Caco-2 (cell line): ENCODE results near the gene OR52H1. TPM values are rescaled to one million over a fixed set of nuclear protein-coding genes. Genes with fewer than 3 reads are reported as not detected.

Experiments
- BruUV-seq: library from RNA; stranded (reverse); fragments of 400-500 nt; replicated peaks from 2 replicates; lab custom pipeline; 2021; lab: Mats Ljungman, UMichigan
- CTCF ChIA-PET: fragments of 300-600 bp; sonication (Branson Sonifier 250); formaldehyde crosslinking; loops from one replicate; lab custom pipeline; 2022; ENCODE audit warnings: antibody characterized with exemption; lab: Charles Lee
- POLR2A ChIA-PET: fragments of 300-600 bp; sonication (Branson Sonifier 250); formaldehyde crosslinking; loops from one replicate; lab custom pipeline; 2022; ENCODE audit warnings: antibody characterized with exemption; lab: Charles Lee
- DNase-seq, 2 experiments: peaks; one replicate each; pipeline versions ENCODE4 v3.0.0 to v3.0.0-alpha.2; 2020 to 2022
- H3K27me3 ChIP-seq: replicated peaks from 2 replicates; pipeline ENCODE4 v1.6.0; 2011; ENCODE audit warnings: low read length; ENCODE audit not compliant: control insufficient read depth, insufficient read depth
- H3K36me3 ChIP-seq: 2 replicates; pipeline ENCODE4 v1.5.1; 2011; ENCODE audit warnings: low read length; ENCODE audit not compliant: control insufficient read depth, insufficient read depth
- H3K4me1 ChIP-seq: fragments of 250-450 bp; sonication (Bioruptor Pico); 2 replicates; pipeline ENCODE4 v1.5.1; 2020; ENCODE audit warnings: mild to moderate bottlenecking
- H3K4me3 ChIP-seq: 2 replicates; pipeline ENCODE4 v1.5.1; 2011; ENCODE audit warnings: low read depth, mild to moderate bottlenecking, control low read depth, low read length
- H3K9me3 ChIP-seq: fragments of 250-450 bp; sonication (Bioruptor Pico); 2 replicates; pipeline ENCODE4 v1.5.1; 2020; ENCODE audit warnings: mild to moderate bottlenecking, moderate library complexity
- H3K27ac Mint-ChIP-seq: one replicate; pipeline ENCODE4 v1.8.0; 2022; ENCODE audit warnings: mixed read lengths; ENCODE audit not compliant: unreplicated experiment
- H3K27me3 Mint-ChIP-seq: one replicate; pipeline ENCODE4 v1.8.0; 2022; ENCODE audit warnings: mixed read lengths; ENCODE audit not compliant: insufficient read depth, unreplicated experiment
- H3K36me3 Mint-ChIP-seq: one replicate; pipeline ENCODE4 v1.8.0; 2022; ENCODE audit warnings: mild to moderate bottlenecking, mixed read lengths; ENCODE audit not compliant: insufficient read depth, unreplicated experiment
- H3K4me1 Mint-ChIP-seq: one replicate; pipeline ENCODE4 v1.8.0; 2022; ENCODE audit warnings: low read depth, mixed read lengths; ENCODE audit not compliant: unreplicated experiment
- H3K4me3 Mint-ChIP-seq: one replicate; pipeline ENCODE4 v1.8.0; 2022; ENCODE audit warnings: mild to moderate bottlenecking, moderate library complexity, mixed read lengths; ENCODE audit not compliant: unreplicated experiment
- H3K9me3 Mint-ChIP-seq: one replicate; pipeline ENCODE4 v1.8.0; 2022; ENCODE audit warnings: mixed read lengths; ENCODE audit not compliant: unreplicated experiment
- intact Hi-C: fragments of 100-400 bp; cut with micrococcal nuclease; formaldehyde crosslinking; loops from one replicate; pipeline ENCODE4 v1.10.0; 2022; ENCODE audit not compliant: unreplicated experiment
- total RNA-seq: library from RNA; stranded (reverse); gene quantifications from 2 replicates; pipeline ENCODE4 v1.2.3, GENCODE V29; 2022
- TF ChIP-seq, protein P1 (sequence below), 2 experiments: fragments of 200-600 bp in 1 of 2; IDR thresholded peaks; 1 replicate in 1 of 2; 2 replicates in 1 of 2; pipeline versions ENCODE4 v1.5.1 to v1.8.0; 2011 to 2022; ENCODE audit warnings: antibody characterized with exemption in 1 of 2, control low read depth in 1 of 2, inconsistent platforms in 1 of 2, low read depth in 1 of 2, low read length in 1 of 2, mild to moderate bottlenecking in 1 of 2, moderate library complexity in 1 of 2; ENCODE audit not compliant: insufficient read depth in 1 of 2, severe bottlenecking in 1 of 2, unreplicated experiment in 1 of 2

The OR52H1 gene
- total RNA-seq, 1 experiment from 2014 or later: not detected

- Histone ChIP-seq H3K4me1 (no peaks in the 10 kb centered on the region), H3K27me3 (no peaks in the 10 kb centered on the region; the same call in 1 of the 2 replicates), H3K9me3 (no peaks in the 10 kb centered on the region), H3K4me3 (no peak overlapping the region), H3K36me3 (no peaks in the 10 kb centered on the region)
- Mint-ChIP-seq H3K4me1 (no peaks in the 10 kb centered on the region), H3K4me3 (no peak overlapping the region), H3K27me3 (peaks cover 13% of the 10 kb centered on the region), H3K36me3 (no peaks in the 10 kb centered on the region), H3K27ac (no peak overlapping the region), H3K9me3 (no peaks in the 10 kb centered on the region)
- intact Hi-C loops: no loop called here
- ChIA-PET POLR2A (no interaction called here), CTCF (no interaction called here)
- BruUV-seq: no TSS peak
- DNase-seq: no peak
- TF ChIP-seq, protein P1, sequence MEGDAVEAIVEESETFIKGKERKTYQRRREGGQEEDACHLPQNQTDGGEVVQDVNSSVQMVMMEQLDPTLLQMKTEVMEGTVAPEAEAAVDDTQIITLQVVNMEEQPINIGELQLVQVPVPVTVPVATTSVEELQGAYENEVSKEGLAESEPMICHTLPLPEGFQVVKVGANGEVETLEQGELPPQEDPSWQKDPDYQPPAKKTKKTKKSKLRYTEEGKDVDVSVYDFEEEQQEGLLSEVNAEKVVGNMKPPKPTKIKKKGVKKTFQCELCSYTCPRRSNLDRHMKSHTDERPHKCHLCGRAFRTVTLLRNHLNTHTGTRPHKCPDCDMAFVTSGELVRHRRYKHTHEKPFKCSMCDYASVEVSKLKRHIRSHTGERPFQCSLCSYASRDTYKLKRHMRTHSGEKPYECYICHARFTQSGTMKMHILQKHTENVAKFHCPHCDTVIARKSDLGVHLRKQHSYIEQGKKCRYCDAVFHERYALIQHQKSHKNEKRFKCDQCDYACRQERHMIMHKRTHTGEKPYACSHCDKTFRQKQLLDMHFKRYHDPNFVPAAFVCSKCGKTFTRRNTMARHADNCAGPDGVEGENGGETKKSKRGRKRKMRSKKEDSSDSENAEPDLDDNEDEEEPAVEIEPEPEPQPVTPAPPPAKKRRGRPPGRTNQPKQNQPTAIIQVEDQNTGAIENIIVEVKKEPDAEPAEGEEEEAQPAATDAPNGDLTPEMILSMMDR (IDR thresholded peaks at IDR 0.05; ENCODE audit: insufficient read depth in 1 of 2, low read depth in 1 of 2, low read length in 1 of 2, severe bottlenecking in 1 of 2, unreplicated experiment in 1 of 2): no peak
Observed at GRCh38 chr11:5531053-5531831, 17.1 kb downstream of the OR52H1 start.

GRCh38 chr11:5528495-5528894 lies 19.8 kb downstream of the OR52H1 start:
- intact Hi-C loops: no loop called here
- Mint-ChIP-seq H3K4me3 (no peak overlapping the region), H3K27me3 (peaks cover 14% of the 10 kb centered on the region), H3K4me1 (no peaks in the 10 kb centered on the region), H3K36me3 (no peaks in the 10 kb centered on the region), H3K9me3 (no peaks in the 10 kb centered on the region), H3K27ac (no peak overlapping the region)
- CTCF ChIA-PET: no interaction called here
- Histone ChIP-seq H3K4me3 (no peak overlapping the region), H3K4me1 (no peaks in the 10 kb centered on the region), H3K36me3 (no peaks in the 10 kb centered on the region), H3K27me3 (no peaks in the 10 kb centered on the region; the same call in 1 of the 2 replicates), H3K9me3 (no peaks in the 10 kb centered on the region)
- BruUV-seq: no TSS peak
- no peak for DNase-seq
- TF ChIP-seq, protein P1 (IDR thresholded peaks at IDR 0.05; ENCODE audit: insufficient read depth in 1 of 2, low read depth in 1 of 2, low read length in 1 of 2, severe bottlenecking in 1 of 2, unreplicated experiment in 1 of 2): no peak
- POLR2A ChIA-PET: no interaction called here

GRCh38 chr11:5527716-5528115 lies 20.6 kb downstream of the OR52H1 start:
- Mint-ChIP-seq H3K36me3 (no peaks in the 10 kb centered on the region), H3K4me1 (no peaks in the 10 kb centered on the region), H3K9me3 (no peaks in the 10 kb centered on the region), H3K4me3 (no peak overlapping the region), H3K27me3 (peaks cover 14% of the 10 kb centered on the region), H3K27ac (no peak overlapping the region)
- CTCF ChIA-PET: no interaction called here
- no peak for DNase-seq
- no peaks in the 10 kb centered on the region; the same call in 1 of the 2 replicates for H3K27me3 ChIP-seq
- POLR2A ChIA-PET: no interaction called here
- no TSS peak for BruUV-seq
- no peaks in the 10 kb centered on the region for H3K4me1 ChIP-seq
- TF ChIP-seq, protein P1 (IDR thresholded peaks at IDR 0.05; ENCODE audit: insufficient read depth in 1 of 2, low read depth in 1 of 2, low read length in 1 of 2, severe bottlenecking in 1 of 2, unreplicated experiment in 1 of 2): no peak
- H3K36me3 ChIP-seq: no peaks in the 10 kb centered on the region
- intact Hi-C loops: no loop called here
- H3K9me3 ChIP-seq: no peaks in the 10 kb centered on the region
- no peak overlapping the region for H3K4me3 ChIP-seq
